Endothelial cell of umbilical vein (primary cell): ENCODE results near the gene LRP2.

Source experiments
- CTCF ChIP-seq, 2 donors: IDR thresholded peaks; 1 replicate in 1 of 2; 2 replicates in 1 of 2; pipeline ENCODE4 v1.5.1; 2011; ENCODE audit warnings: low read length in 2 of 2, mild to moderate bottlenecking in 2 of 2, moderate library complexity in 2 of 2, control low read depth in 1 of 2, inconsistent platforms in 1 of 2, low read depth in 1 of 2; ENCODE audit not compliant: insufficient read depth in 1 of 2; ENCODE audit errors: extremely low read depth in 1 of 2
- EZH2 ChIP-seq: IDR thresholded peaks from 2 replicates; pipeline ENCODE4 v1.6.1; 2012; ENCODE audit warnings: borderline replicate concordance, low read depth, mild to moderate bottlenecking, moderate library complexity, low read length, inconsistent platforms; ENCODE audit not compliant: severe bottlenecking
- FOS ChIP-seq: IDR thresholded peaks from 2 replicates; pipeline ENCODE4 v1.6.1; 2011; ENCODE audit warnings: mild to moderate bottlenecking, low read length, moderate library complexity, borderline replicate concordance; ENCODE audit not compliant: insufficient read depth
- GATA2 ChIP-seq: IDR thresholded peaks from 2 replicates; pipeline ENCODE4 v1.7.0; 2011; ENCODE audit warnings: low read depth, mild to moderate bottlenecking, moderate library complexity, mixed read lengths, low read length; ENCODE audit not compliant: insufficient read length, insufficient read depth
- JUN ChIP-seq: IDR thresholded peaks from 2 replicates; pipeline ENCODE4 v1.6.1; 2011; ENCODE audit warnings: borderline replicate concordance, low read depth; ENCODE audit not compliant: insufficient read length, insufficient read depth
- MAX ChIP-seq: IDR thresholded peaks from 2 replicates; pipeline ENCODE4 v1.6.1; 2011; ENCODE audit not compliant: insufficient read depth, insufficient read length
- POLR2A ChIP-seq: IDR thresholded peaks from 2 replicates; pipeline ENCODE4 v1.6.1; 2012; ENCODE audit warnings: low read depth, mild to moderate bottlenecking, control low read depth, low read length
- POLR2AphosphoS5 ChIP-seq: IDR thresholded peaks from 2 replicates; pipeline ENCODE4 v1.6.1; 2012; ENCODE audit warnings: low read depth, mild to moderate bottlenecking, control low read depth, low read length, moderate library complexity; ENCODE audit not compliant: insufficient read depth

- TF ChIP-seq POLR2AphosphoS5, result no peak
- TF ChIP-seq POLR2A, result no peak
- TF ChIP-seq CTCF (IDR thresholded peaks at IDR 0.05; ENCODE audit: extremely low read depth in 1 of 2, insufficient read depth in 1 of 2, low read depth in 1 of 2, low read length in 2 of 2), result no peak
- no peak for TF ChIP-seq MAX
- no peak for TF ChIP-seq FOS
- no peak for TF ChIP-seq EZH2
- TF ChIP-seq GATA2, result no peak
- TF ChIP-seq JUN, result no peak
These were observed 76.7 kb downstream of the LRP2 start for GRCh38 chr2:169285531-169286235.
